Measurements from ENCODE around the gene TLCD1.

Gene TLCD1

DNA sequence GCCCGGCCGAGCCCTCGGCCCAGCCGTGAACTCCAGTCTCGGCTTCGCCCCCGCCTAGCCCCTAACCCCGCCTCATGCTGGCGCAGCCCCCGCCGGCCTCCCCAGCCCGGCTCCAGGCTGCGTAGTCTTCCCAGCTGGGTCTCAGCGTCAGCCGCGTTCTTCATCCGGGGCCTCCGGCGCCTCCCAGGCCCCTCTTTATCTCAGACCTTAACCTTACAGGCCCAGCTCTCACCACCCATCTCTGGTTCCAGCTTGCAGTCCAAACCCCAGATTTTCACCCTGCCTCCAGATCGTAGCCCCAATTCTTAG is 14.4 kb downstream of the TLCD1 start, which contains the start of gene PROCA1:
Gene PROCA1 (minus strand): TSS at position 166 of the 309 bp plus-strand sequence. CDS start 228 bp downstream, outside the sequence.
- DNase-seq, result peak in 1 of 4 experiments; percentile 50

DNA sequence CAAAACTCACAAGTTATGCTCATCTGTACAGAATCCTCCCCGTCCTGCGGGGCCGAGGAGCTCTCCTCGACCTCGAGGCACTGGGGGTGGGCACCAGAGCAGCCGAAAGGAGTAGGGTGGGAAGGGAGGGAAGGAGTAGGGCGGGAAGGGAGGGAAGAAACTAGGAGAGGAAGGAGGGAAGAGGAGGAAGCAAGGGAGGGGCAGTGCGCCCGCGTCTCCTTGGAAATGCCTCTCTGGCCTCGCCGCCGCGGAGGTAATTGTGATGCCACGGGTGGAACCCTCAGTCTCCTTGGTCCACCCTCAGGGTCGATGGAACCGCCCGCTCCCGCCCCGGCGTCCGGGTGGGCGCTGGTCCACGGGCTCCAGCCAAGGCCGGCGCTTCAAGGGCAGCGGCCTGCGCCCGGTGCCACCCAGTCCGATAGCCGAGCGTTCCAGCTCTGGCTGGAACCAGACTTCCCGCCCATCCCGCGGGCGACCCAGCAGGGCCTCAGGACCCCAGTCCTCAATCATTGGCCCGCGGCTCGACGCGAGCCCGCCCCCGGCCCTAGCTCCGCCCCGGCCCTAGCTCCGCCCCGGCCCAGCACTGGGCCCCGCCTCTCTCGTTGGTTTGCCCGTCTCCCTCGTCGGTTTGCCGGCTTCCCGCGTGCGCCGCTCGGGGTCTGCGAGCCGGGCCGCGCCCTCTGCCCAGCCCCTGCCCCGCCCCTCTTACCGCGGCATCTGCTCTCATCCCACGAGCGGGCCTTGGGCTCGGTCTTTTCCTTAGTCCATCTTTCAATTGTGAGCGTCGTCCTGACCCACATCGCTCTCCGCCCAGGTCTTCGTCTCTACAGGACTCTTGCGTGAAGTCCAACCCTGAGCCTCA is 14.9 kb downstream of the TLCD1 start:
- DNase-seq, result peak; percentile 57 to 89 (median 78)

DNA sequence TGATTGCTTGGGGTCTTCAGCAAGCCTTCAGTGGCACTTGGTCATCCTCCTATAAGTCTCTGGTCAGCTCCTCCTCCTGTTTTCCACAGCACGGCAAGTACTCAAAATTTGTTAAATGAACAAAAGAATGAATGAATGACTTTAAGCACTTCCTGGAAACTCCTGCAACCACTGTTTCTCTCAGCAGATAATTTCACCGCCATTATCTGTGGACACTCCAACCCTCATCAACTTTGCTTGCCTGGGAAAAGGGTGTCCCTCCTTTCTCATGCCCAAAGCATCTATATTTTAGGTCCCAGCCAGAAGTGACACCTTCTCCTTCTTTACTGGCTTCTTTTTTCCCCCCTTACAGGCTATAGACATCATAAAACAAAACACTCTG is 18.7 kb downstream of the TLCD1 start:
- no peak for DNase-seq

DNA sequence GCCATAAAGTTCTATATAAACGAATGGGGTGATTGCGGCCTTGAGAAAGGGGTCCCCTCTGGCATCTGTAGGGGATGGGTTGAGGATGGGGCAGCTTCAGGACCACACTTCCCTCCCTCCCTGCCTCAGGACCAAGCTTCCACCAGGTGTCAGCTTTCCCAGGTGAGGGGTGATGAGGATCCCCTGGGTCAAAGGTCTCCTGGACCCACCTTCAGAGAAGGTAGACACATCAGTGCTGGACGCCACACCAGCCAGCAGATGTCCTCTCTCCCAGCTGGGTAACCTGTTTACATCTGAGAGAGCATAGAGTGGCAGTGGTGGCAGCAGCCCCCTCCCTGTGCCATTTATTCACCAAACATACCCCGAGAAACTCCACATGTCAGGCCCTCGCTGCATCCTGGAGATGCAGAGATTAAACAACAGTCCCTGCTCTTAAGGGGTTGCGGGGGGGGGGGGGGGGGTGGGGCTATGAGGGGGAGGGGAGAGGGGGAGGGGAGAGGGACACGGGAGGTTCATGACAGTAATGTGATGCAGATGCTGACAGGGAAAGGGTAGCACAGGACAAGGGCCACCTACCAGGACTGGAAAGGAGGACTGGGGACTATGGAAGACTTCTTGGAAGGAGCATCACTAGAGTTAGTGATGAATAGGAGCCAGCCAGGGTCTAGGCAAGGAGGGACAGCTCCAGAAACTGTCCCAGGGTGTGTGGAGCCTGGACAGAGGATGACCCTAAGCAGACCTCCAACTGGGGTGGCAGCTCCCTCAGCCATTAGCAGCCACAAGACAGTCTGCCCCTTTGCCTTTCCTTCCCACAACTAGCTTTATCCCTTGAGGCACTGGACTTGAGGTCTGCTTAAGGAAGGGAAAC is 19.3 kb downstream of the TLCD1 start:
- DNase-seq, result no peak

DNA sequence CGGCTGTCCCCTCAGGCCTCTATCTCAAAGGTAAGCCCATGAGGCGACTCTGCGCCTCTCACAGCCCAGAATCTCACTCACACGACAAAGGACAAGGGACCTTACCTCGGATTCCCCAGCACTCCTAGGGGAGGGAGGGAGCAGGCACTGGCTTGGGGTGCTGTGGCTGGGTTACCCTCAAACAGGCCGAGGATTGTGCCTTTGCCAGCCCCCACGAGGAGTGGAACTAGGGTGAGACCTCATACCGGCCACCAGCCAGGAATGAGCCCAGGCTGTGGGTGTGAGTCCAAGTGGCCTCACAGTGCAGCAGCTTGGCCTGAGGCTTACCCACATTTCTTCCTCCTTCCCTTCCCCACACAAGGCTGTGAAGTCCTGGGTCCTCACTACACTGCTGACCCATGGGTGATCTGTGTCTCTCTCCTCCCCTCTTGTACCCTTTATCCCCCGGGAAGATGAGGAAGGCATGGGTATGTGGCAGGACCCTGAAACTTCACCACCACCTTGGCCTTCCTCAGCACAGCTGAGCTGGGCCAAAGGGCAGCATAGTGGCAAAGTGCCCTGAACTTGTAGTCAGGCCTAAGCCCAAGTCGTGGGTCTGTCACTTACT is 20.2 kb downstream of the TLCD1 start:
- DNase-seq, result no peak

DNA sequence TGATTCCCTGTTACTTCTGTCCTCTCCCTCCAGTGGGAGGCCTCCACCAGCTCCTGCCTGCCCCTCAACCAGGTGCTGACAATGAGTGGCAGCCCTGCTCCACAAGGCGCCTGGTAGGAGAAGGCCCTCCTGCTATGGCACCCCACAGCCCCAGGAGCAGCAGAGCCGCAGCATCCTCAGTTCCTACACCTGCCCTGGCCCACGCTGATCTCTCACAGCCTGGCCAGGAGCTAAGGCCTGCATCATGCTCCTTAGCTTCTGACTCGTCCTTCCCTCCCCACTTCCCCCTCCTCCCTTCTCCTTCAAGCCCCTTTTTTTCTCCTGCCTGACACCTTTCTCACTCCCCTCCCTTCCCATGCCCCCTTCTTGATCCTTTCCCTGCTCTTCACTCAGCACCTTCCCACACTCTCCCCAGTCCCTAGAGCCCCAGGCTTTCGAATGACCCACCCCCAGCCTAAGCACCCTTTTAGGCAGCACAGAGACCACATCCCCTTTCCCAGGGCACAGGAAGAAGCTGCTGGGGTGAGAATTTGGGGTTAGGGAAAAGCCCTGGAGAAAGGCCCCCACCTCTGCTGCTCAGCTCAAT is 20.9 kb downstream of the TLCD1 start:
- no peak for DNase-seq

DNA sequence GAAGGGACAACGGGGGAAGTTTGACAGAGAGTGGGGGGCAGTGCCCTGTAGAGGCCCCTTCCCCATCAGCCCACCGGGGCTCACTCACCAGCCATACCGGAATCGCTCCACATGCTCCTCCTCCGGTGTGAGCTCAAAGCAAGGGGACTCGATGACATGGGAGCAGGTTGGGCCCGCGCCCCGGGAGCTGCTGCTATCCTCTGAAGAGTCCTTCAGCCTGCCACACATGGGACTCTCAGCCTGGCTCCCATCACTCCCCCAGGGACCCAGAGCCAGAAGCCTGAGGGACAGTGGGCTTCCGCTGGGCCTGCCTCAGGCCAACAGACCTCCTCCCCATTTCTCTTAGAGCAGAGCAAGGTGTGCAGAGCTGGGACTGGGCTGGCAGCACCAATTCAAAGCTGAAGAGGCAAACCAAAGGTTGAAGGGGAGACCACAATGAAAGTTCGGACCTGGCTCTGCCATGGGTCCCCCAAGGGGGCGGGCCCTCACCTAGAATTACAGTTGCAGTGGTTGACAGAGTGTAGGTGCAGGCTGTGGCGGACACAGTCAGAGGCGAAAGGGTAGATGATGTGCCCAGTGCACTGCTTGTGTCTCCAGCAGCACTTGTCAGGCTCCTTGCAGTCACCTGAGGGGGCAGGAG is 21.7 kb downstream of the TLCD1 start:
- DNase-seq, result no peak

DNA sequence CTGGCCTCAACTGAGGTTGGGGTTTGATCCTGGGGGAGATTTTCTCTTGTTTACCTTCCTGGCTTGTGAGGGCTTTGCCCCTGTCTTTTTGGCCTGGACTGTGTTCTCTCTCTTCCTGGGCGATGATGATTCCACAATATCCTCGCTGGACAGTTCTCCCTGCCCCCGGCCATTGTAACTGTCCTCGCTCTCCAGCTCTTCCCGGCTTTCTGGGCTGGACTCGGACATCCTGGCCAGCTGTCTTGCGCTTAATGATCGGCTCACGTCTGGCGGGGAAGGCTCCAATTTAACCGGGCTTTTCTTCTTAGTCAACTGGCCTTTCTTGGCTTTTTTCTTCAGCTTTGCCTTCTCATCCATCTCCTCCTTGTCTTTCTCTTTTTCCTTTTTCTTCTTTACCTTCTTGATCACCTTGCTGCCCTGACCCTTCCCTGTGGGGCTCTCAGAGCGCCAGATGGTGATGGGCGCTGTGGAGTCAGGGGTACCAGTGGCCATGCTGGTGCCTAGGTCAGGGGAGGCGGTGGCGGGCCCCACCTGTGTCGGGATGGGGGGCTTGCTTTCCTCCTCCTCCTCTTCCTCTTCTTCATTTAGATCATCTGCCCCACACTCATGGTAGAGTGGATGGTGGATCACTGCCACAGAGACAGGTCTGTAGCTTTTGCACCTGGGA is 22.3 kb downstream of the TLCD1 start:
- DNase-seq, result no peak

DNA sequence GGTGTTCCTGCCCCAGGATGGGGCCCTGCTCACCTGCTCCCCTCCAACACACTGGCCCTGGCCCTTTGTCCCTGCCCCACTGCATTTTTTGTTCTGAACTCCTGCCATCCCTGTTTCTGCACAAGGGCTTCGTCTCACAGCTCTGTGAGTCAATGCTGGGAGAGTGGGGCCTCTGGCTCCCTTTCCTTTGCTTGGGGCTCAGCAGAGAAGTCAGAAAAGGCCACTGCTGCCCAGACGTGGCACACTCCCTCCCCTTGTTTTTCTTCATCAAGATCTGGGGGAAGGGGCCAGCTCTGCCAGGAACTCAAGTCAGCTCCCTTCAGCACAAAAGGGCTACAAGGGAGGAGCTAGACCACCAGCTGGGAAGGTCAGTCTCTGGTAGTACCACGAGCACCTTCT is 23.3 kb downstream of the TLCD1 start:
- no peak for DNase-seq

DNA sequence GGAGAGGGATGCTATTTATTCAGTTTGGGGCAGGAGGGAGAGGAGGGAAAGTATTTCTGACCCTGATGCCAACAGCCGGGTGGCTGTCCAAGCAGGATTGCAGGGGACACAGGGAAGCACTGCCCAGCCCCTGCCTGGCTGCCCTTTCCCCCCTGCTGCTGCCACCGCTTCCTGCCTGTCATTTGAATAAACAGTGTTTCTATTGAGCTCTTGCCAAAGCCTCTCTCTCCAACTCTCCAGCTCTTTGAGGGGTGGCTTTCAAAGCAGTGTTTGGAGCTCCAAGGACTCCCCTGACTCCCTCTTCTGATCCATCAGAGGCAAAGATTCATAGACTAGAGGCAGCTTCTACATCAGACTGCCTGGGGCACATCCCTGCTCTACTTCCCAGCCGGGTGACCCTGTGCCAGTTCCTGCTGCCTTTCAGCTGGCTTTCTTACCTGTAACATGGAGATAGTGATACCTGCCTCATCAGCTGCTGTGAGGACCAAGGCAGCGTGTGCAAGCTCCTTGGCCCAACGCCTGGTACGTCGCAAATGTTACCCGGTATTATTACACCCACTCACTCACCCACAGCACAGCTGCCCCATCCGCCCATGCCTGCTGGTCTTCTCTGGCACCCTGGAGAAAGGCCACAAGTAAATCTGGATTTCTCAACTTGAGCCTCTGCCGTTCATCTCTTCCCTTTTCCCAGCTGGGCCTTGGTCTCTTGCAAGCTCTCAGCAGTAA is 23.8 kb downstream of the TLCD1 start:
- DNase-seq, result no peak

DNA sequence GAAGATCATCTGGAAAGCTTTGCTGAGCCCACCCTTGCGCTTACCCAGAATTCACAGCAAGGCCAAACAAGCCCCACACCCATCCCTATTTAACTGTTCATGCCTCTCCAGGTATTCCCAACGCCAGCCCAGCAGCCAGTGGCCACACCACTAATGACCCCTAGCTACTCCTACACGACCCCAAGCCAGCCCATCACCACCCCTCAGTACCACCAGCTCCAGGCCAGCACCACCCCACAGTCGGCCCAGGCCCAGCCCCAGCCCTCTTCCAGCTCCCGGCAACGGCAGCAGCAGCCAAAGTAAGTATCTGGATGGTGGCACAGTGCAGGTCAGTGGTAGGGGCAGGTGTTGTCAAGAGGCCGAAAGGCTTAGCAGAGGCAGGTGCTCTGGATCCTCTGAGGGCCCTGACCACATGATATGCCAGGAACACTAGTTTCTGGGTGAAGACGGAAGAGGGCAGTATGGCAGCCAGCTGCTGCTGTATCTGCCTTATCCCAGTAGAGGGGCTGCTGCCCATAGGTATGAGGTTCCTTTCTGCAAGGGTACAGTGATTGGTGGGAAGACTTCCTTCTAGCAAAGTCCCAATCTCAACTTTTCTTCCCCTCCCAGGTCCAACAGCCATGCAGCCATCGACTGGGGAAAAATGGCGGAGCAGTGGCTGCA is 25.1 kb downstream of the TLCD1 start:
- DNase-seq, result no peak

DNA sequence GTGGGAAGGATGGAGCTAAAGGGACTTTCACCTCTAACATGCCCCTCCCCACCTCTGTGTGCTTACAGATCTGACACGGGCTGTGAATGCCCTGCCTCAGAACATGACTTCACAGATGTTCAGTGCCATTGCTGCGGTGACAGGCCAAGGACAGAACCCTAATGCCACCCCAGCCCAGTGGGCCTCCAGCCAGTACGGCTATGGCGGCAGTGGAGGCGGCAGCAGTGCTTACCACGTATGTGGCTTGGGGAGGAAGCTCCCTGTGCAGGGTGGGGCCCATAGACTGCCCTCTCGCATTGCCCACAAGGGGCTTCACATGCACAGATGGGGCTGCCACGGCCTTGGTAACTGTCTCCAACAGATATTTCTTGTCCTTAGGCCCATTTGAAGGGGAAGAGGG is 25.8 kb downstream of the TLCD1 start:
- DNase-seq, result no peak

DNA sequence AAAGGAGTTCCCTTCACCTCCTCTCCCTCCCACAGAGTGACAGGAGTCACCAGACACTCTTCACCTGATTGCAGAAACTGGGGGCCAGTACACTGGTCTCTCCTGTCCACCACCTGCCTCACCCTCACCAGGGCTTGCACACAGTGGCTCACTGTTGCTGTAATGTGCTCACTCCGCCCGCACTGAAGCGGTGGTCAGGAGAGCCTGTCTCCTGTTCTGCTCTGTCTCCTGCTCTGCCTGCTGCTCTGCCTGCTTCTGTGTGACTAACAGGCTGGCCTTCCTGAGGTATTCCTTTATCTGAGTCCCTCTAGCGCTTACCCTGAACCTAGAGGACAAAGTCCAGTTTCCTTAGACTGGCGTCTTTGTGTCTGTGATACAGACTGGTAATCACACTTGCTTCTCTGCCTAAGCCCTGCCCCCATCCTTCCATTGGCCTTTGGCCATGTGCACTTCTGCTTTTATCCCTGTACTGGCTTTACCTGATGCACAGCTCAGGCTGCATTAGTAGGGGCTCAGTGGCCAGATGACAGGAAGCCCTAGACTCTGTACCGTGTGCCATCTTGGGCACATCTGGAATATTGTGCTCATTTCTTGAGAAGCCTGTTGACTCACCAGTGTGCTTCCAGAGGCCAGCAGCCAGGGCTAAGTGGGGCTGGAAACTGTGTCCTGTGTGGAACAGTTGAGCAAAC is 27.6 kb downstream of the TLCD1 start:
- DNase-seq, result no peak

DNA sequence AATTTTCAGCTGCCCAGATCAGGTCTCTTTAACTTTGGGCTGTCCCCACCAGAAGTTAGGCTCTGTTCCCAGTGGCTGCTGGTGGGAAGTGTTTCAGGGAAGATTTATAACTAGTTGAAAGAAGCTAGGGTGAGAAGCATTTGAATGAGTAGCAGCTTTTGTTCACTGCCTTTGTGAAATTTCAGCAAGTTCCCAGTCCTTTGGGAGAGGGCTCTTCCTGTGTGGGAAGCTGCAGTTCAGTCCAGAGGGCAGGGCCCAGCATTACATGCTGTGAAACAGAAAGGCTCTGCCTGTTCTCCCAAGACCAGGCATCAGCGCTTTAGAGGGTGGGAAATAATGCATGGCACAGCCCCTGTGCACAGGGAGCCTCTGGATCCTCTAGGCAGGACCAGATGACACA is 32.2 kb downstream of the TLCD1 start:
- no peak for DNase-seq

DNA sequence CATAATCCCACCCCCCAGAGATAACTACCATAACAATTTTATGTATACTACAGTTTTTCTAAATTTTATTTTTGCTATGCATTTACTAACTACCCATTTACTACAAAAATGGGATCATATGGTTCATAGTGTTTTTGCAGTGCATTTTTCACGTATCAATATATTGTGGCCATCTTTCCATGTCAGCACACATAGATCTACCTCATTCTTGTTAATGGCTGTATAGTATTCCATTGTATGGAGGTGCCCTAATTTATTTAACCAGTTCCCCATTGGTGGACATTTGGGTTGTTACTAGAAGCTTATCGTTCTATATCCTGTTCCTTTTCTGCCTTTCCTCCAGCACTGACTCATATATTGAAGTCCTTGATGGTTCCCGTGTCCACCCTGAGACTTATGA is 37.0 kb downstream of the TLCD1 start:
- DNase-seq, result no peak

DNA sequence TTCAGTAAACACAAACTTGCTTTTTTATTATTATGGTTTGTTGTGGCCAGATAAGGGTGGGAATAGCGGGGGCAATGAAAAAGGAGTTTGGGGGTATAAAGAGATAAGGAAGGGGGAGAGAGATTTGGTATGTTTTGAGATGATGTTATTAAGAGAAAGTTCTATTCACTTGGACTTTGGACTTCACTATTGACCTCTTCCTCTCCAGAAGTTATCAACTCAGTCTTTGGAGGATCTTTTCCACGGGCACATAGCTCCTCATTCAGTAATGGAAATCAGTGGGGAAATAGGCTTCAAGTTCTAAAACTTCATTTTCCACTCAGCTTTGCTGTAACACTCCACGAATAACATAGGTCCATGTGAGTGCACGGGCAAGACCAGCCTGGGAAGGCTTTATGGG is 37.6 kb downstream of the TLCD1 start:
- DNase-seq, result no peak

DNA sequence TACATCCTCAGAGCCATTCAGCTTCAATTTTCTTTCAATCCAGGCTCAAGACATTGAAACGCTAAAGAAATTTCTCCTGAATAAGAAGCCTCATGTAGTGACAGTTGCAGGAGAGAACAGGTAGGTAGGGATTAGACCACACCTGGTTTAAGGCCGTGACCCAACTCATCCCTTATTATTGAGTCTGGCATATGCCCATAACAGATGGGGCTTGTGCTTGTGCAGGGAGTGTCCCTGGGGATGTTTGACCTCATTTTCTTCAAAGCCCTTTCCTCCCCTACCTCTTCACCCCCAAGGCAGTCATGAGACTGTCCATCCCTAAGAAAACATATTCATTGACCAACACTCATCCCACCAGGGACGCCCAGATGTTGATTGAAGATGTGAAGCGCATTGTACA is 39.7 kb downstream of the TLCD1 start:
- no peak for DNase-seq

DNA sequence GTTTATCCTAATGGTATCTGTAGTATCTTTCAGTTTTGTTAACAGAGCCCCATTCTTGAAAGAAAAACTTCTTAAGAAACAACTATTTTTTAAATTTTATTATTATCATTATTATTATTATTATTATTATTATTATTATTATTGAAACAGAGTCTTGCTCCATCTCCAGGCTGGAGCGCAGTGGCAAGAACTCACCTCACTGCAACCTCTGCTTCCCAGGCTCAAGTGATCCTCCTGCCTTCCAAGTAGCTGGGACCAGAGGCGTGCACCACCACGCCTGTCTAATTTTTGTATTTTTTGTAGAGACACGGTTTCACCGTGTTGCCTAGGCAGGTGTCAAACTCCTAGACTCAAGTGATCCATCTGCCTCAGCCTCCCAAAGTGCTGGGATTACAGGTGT is 40.7 kb downstream of the TLCD1 start:
- DNase-seq, result no peak

DNA sequence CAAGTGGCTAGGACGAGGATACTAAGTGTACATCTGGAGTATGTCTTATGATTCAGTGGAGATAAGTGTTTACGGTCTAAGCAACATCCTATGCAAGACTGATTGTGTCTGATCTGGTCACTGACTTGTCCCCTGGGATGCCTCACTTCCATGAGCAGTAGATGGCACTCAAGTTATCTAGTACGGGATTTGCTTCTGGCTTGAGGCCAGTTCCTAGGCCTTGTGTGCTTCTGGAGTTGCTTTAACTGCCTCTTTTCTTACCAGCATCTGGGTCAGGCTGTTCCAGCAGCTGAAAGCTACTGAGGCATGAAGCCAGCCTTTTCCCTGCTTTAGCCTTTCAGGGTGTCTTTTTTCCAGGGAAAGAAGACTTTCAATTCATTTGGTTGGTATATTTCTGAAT is 41.1 kb downstream of the TLCD1 start:
- no peak for DNase-seq

DNA sequence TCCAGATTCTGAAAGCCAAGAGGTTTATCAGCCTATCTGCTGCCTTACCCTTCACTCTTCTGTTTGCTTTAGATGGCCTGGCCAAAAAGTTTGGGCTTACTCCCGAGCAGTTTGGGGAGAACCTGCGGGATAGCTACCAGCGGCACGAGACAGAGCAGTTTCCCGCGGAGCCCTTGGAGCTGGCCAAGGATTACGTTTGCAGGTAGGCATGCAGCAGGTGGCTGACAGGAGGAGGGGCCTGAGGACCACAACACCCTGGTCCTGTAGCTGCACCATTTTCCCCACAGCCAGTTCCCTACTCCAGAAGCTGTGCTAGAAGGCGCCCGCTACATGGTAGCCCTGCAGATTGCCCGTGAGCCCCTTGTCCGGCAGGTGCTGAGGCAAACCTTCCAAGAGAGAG is 43.4 kb downstream of the TLCD1 start:
- DNase-seq, result no peak
